ENCODE results near the gene CPAMD8.
"Not testable (repeated sequence)": the region's sequence is repeated elsewhere in the genome, so short reads cannot be mapped to it uniquely, and the experiment has no call there.

Gene CPAMD8

GRCh38 chr19:16970821-16971220 lies 55.8 kb downstream of the CPAMD8 start:
- no peaks in the 10 kb centered on the region for H3K36me3 ChIP-seq (ENCODE audit: insufficient read depth)
- H3K4me3 ChIP-seq (IDR thresholded peaks at IDR 0.05; ENCODE audit: insufficient read depth, low read depth, low read length): no peak overlapping the region
- peaks cover 36% of the 10 kb centered on the region; the same call in 1 of the 2 replicates for H3K27me3 ChIP-seq (ENCODE audit: insufficient read depth, low read depth)
- H3K9ac ChIP-seq: no peak overlapping the region
- TF ChIP-seq CTCF (conservative IDR thresholded peaks at IDR 0.05; ENCODE audit: low read depth, low read length): no peak
- H3K79me2 ChIP-seq (ENCODE audit: insufficient read depth, low read depth): no peaks in the 10 kb centered on the region
- no peak overlapping the region for H2AFZ ChIP-seq (ENCODE audit: low read depth)
- no peaks in the 10 kb centered on the region for H4K20me1 ChIP-seq (ENCODE audit: insufficient read depth)
- no peak overlapping the region for H3K27ac ChIP-seq
- no peaks in the 10 kb centered on the region for H3K4me1 ChIP-seq (ENCODE audit: low read depth, poor library complexity, severe bottlenecking)
- no peak overlapping the region for H3K4me2 ChIP-seq

GRCh38 chr19:16969135-16969534 lies 57.5 kb downstream of the CPAMD8 start:
- Histone ChIP-seq H3K79me2 (ENCODE audit: insufficient read depth, low read depth) (no peaks in the 10 kb centered on the region), H3K4me3 (IDR thresholded peaks at IDR 0.05; ENCODE audit: insufficient read depth, low read depth, low read length) (no peak overlapping the region), H3K27ac (no peak overlapping the region), H3K4me2 (no peak overlapping the region), H2AFZ (ENCODE audit: low read depth) (no peak overlapping the region), H3K36me3 (ENCODE audit: insufficient read depth) (no peaks in the 10 kb centered on the region), H3K9ac (no peak overlapping the region), H4K20me1 (ENCODE audit: insufficient read depth) (no peaks in the 10 kb centered on the region), H3K27me3 (ENCODE audit: insufficient read depth, low read depth) (peaks cover 28% of the 10 kb centered on the region; the same call in 1 of the 2 replicates), H3K4me1 (ENCODE audit: low read depth, poor library complexity, severe bottlenecking) (no peaks in the 10 kb centered on the region)
- no peak for TF ChIP-seq CTCF (conservative IDR thresholded peaks at IDR 0.05; ENCODE audit: low read depth, low read length)

GRCh38 chr19:16960996-16961822 lies 65.4 kb downstream of the CPAMD8 start:
- H2AFZ ChIP-seq (ENCODE audit: low read depth); H4K20me1 ChIP-seq (ENCODE audit: insufficient read depth); H3K36me3 ChIP-seq (ENCODE audit: insufficient read depth); H3K9ac ChIP-seq; H3K27ac ChIP-seq; H3K4me3 ChIP-seq (IDR thresholded peaks at IDR 0.05; ENCODE audit: insufficient read depth, low read depth, low read length); H3K4me2 ChIP-seq; H3K79me2 ChIP-seq (ENCODE audit: insufficient read depth, low read depth); H3K4me1 ChIP-seq (ENCODE audit: low read depth, poor library complexity, severe bottlenecking): not testable (repeated sequence)
- peaks cover 21% of the 10 kb centered on the region; the same call in 1 of the 2 replicates for H3K27me3 ChIP-seq (ENCODE audit: insufficient read depth, low read depth)

GRCh38 chr19:16958277-16958676 lies 68.3 kb downstream of the CPAMD8 start:
- H3K79me2 ChIP-seq (ENCODE audit: insufficient read depth, low read depth); H3K4me2 ChIP-seq; H3K4me1 ChIP-seq (ENCODE audit: low read depth, poor library complexity, severe bottlenecking); H3K4me3 ChIP-seq (IDR thresholded peaks at IDR 0.05; ENCODE audit: insufficient read depth, low read depth, low read length); H2AFZ ChIP-seq (ENCODE audit: low read depth); H3K9ac ChIP-seq; H3K36me3 ChIP-seq (ENCODE audit: insufficient read depth); H4K20me1 ChIP-seq (ENCODE audit: insufficient read depth); H3K27ac ChIP-seq: not testable (repeated sequence)
- H3K27me3 ChIP-seq (ENCODE audit: insufficient read depth, low read depth): peaks cover 38% of the 10 kb centered on the region; the same call in 1 of the 2 replicates

- H3K4me1 ChIP-seq (ENCODE audit: low read depth, poor library complexity, severe bottlenecking): no peaks in the 10 kb centered on the region
- no peak overlapping the region for H3K4me3 ChIP-seq (IDR thresholded peaks at IDR 0.05; ENCODE audit: insufficient read depth, low read depth, low read length)
- H3K27ac ChIP-seq: no peak overlapping the region
Measured at GRCh38 chr19:16957855-16958254, 68.8 kb downstream of the CPAMD8 start.

More at GRCh38 chr19:16957855-16958254, 68.8 kb downstream of the CPAMD8 start:
- Histone ChIP-seq H3K79me2 (ENCODE audit: insufficient read depth, low read depth) (no peaks in the 10 kb centered on the region), H2AFZ (ENCODE audit: low read depth) (no peak overlapping the region), H3K36me3 (ENCODE audit: insufficient read depth) (no peaks in the 10 kb centered on the region), H3K4me2 (no peak overlapping the region), H3K9ac (no peak overlapping the region), H3K27me3 (ENCODE audit: insufficient read depth, low read depth) (peaks cover 42% of the 10 kb centered on the region; the same call in 1 of the 2 replicates), H4K20me1 (ENCODE audit: insufficient read depth) (no peaks in the 10 kb centered on the region)
- TF ChIP-seq CTCF (conservative IDR thresholded peaks at IDR 0.05; ENCODE audit: low read depth, low read length): no peak
